HepG2 (cell line): ENCODE measurements around the gene NDFIP2. TPM values are rescaled to one million over a fixed set of nuclear protein-coding genes. Genes with fewer than 3 reads are reported as not detected.

Experiments used
- ATAC-seq: fragments of 200-7000 bp; cut with Tn5 transposase; 3 replicates; pipeline ENCODE4 v1.9.1; 2020; ENCODE audit warnings: mild to moderate bottlenecking, moderate library complexity
- BruUV-seq: library from RNA; stranded (reverse); fragments of 400-500 nt; replicated peaks from 2 replicates; lab custom pipeline; 2021; lab: Mats Ljungman, UMichigan
- CTCF ChIA-PET: fragments of 300-600 bp; formaldehyde crosslinking; extraction: SDS; loops from one replicate; lab custom pipeline; 2021; ENCODE audit warnings: low total read pairs, inconsistent platforms, low intra/inter-chr PET ratio; lab: Yijun Ruan, JAX
- POLR2A ChIA-PET: fragments of 350-600 bp; sonication (Branson Sonifier 250); formaldehyde crosslinking; loops from one replicate; lab custom pipeline; 2020; ENCODE audit warnings: antibody characterized with exemption, inconsistent platforms; lab: Yijun Ruan, JAX
- DNase-seq: peaks from one replicate; pipeline ENCODE4 v3.0.0-alpha.2; 2015; ENCODE audit warnings: low spot score
- FAIRE-seq: peaks from 3 replicates; lab custom pipeline; 2011; peaks lifted over from hg19 to GRCh38; lab: Jason Lieb, UNC
- H2AFZ ChIP-seq: one replicate; pipeline ENCODE4 v1.6.1; 2011; ENCODE audit warnings: low read length, inconsistent platforms
- H3K27ac ChIP-seq: fragments of 300-600 bp; 3 replicates; pipeline ENCODE4 v1.8.0; 2011; ENCODE audit warnings: mixed run types, mild to moderate bottlenecking, mixed read lengths, low read length, inconsistent platforms; ENCODE audit not compliant: insufficient read depth; ENCODE audit errors: extremely low read length
- H3K27me3 ChIP-seq, 2 experiments: fragments of 200-600 bp in 1 of 2; 2 replicates in 1 of 2; 3 replicates in 1 of 2; pipeline versions ENCODE4 v1.6.0 to v1.8.0; 2011; ENCODE audit warnings: low read length in 2 of 2, mild to moderate bottlenecking in 2 of 2, moderate library complexity in 2 of 2, inconsistent platforms in 1 of 2; ENCODE audit not compliant: insufficient read depth in 2 of 2, control insufficient read depth in 1 of 2
- H3K36me3 ChIP-seq, 2 experiments: fragments of 200-600 bp in 1 of 2; replicated peaks in 1 of 2; 2 replicates in 1 of 2; 3 replicates in 1 of 2; pipeline versions ENCODE4 v1.5.1 to v1.8.0; 2011; ENCODE audit warnings: low read length in 2 of 2, inconsistent platforms in 1 of 2; ENCODE audit not compliant: insufficient read depth in 2 of 2, control insufficient read depth in 1 of 2
- H3K4me1 ChIP-seq: 2 replicates; pipeline ENCODE4 v1.5.1; 2012; ENCODE audit warnings: low read length, inconsistent platforms; ENCODE audit not compliant: insufficient read depth
- H3K4me2 ChIP-seq: 2 replicates; pipeline ENCODE4 v1.6.0; 2011; ENCODE audit warnings: low read depth, low read length, inconsistent platforms
- H3K4me3 ChIP-seq, 3 experiments: fragments of 200-600 bp in 1 of 3; sonication (generic), shearing (Covaris generic) in 1 of 3; replicated peaks in 1 of 3; 2 replicates each; pipeline ENCODE4 v1.5.1; 2011 to 2016; ENCODE audit warnings: low read length in 3 of 3, inconsistent platforms in 2 of 3, low read depth in 2 of 3, mild to moderate bottlenecking in 2 of 3, control low read depth in 1 of 3, mixed read lengths in 1 of 3; ENCODE audit not compliant: insufficient read depth in 1 of 3
- H3K79me2 ChIP-seq: one replicate; pipeline ENCODE4 v1.6.1; 2011; ENCODE audit warnings: low read length, inconsistent platforms; ENCODE audit not compliant: insufficient read depth
- H3K9ac ChIP-seq: 2 replicates; pipeline ENCODE4 v1.6.0; 2011; ENCODE audit warnings: mild to moderate bottlenecking, low read depth, low read length, inconsistent platforms; ENCODE audit not compliant: insufficient read depth
- H3K9me3 ChIP-seq: 2 replicates; pipeline ENCODE4 v1.5.1; 2012; ENCODE audit warnings: mild to moderate bottlenecking, low read length
- H4K20me1 ChIP-seq: 2 replicates; pipeline ENCODE4 v1.6.0; 2011; ENCODE audit warnings: inconsistent platforms, mild to moderate bottlenecking, low read length, moderate library complexity; ENCODE audit not compliant: insufficient read depth
- CREB1 ChIP-seq, 2 experiments: fragments of 450-650 bp in 1 of 2; IDR thresholded peaks; 2 replicates each; pipeline ENCODE4 v1.6.1; 2016 to 2017; ENCODE audit warnings: control low read depth in 1 of 2, mild to moderate bottlenecking in 1 of 2, missing compliant biosample characterization in 1 of 2, missing genetic modification characterization in 1 of 2
- HOXA7 ChIP-seq: sonication (generic); formaldehyde crosslinking; IDR thresholded peaks from 2 replicates; pipeline ENCODE4 v1.8.1; 2022; ENCODE audit warnings: mild to moderate bottlenecking, missing genetic modification reagents, moderate library complexity
- MXD3 ChIP-seq: IDR thresholded peaks from 2 replicates; pipeline ENCODE4 v1.6.1; 2016; ENCODE audit warnings: mild to moderate bottlenecking, missing biosample characterization, missing genetic modification reagents
- REST ChIP-seq, 2 experiments: IDR thresholded peaks; 2 replicates each; pipeline ENCODE4 v1.6.1; 2011 to 2012; ENCODE audit warnings: low read length in 2 of 2, borderline replicate concordance in 1 of 2, low read depth in 1 of 2, mild to moderate bottlenecking in 1 of 2, moderate library complexity in 1 of 2
- SAP130 ChIP-seq: IDR thresholded peaks from 2 replicates; pipeline ENCODE4 v1.6.1; 2016; ENCODE audit warnings: low read depth
- TBX2 ChIP-seq: sonication (generic); formaldehyde crosslinking; IDR thresholded peaks from 2 replicates; pipeline ENCODE4 v1.5.0; 2020; ENCODE audit warnings: missing genetic modification reagents, mild to moderate bottlenecking, borderline replicate concordance
- TEAD3 ChIP-seq: optimal IDR thresholded peaks from 2 replicates; pipeline ENCODE3; 2016; ENCODE audit warnings: borderline replicate concordance
- YEATS4 ChIP-seq: sonication (generic); formaldehyde crosslinking; IDR thresholded peaks from 2 replicates; pipeline ENCODE4 v1.4.0; 2020; ENCODE audit warnings: missing genetic modification reagents, borderline replicate concordance
- ZBTB1 ChIP-seq: sonication (generic); formaldehyde crosslinking; IDR thresholded peaks from 2 replicates; pipeline ENCODE4 v1.4.0; 2020; ENCODE audit warnings: missing genetic modification reagents, borderline replicate concordance
- ZBTB38 ChIP-seq: sonication (generic); formaldehyde crosslinking; IDR thresholded peaks from 2 replicates; pipeline ENCODE4 v1.5.1; 2020; ENCODE audit warnings: mild to moderate bottlenecking, missing genetic modification reagents
- ZNF672 ChIP-seq: sonication (generic); formaldehyde crosslinking; IDR thresholded peaks from 2 replicates; pipeline ENCODE4 v1.8.1; 2022; ENCODE audit warnings: missing genetic modification reagents
- WGBS: methylation state at CpG from one replicate; pipeline ENCODE4 v1.1.6; 2017; ENCODE audit warnings: low lambda C conversion rate; 5-methylcytosine and 5-hydroxymethylcytosine counted together
- in situ Hi-C: cut with HindIII; loops from 2 replicates; pipeline ENCODE4 v1.10.0; 2017; ENCODE audit warnings: low pct_unique_long_range_greater_than_20kb; ENCODE audit not compliant: extremely low pct_ligation_motif_present
- intact Hi-C: fragments of 100-400 bp; cut with micrococcal nuclease; formaldehyde crosslinking; loops from one replicate; pipeline ENCODE4 v1.10.0; 2022; ENCODE audit not compliant: unreplicated experiment
- polyA plus RNA-seq, 8 experiments: library from polyadenylated mRNA; depleted of rRNA in 3 of 8; stranded (reverse) in 7 of 8; unstranded in 1 of 8; fragments of >200 nt; fragmentation: Illumina TruSeq in 4 of 8; extraction: Trizol in 4 of 8; gene quantifications; 2 replicates each; pipeline versions ENCODE4 v1.2.1 to v1.2.3, GENCODE V29; 2011 to 2016; ENCODE audit warnings: low read depth in 4 of 8, missing spikeins in 1 of 8, mixed read lengths in 1 of 8; ENCODE audit not compliant: insufficient read depth in 1 of 8
- total RNA-seq, 5 experiments: library from RNA; depleted of rRNA; stranded (reverse); fragments of >200 nt; fragmentation: Illumina TruSeq; extraction: Trizol; gene quantifications; 2 replicates each; pipeline ENCODE4 v1.2.3, GENCODE V29; 2016; ENCODE audit warnings: low read depth in 1 of 5
- TF ChIP-seq, protein P1 (sequence below): sonication (generic); formaldehyde crosslinking; IDR thresholded peaks from 2 replicates; pipeline ENCODE4 v1.5.0; 2020; ENCODE audit warnings: missing genetic modification reagents, mild to moderate bottlenecking, borderline replicate concordance

NDFIP2 gene
- total and polyA plus RNA-seq, 2 of the 13 experiments (the other 11 are each of a cell fraction or from before 2014, with no cell fraction given): 23.2 to 32.0 TPM

- BruUV-seq: no TSS peak
- Histone ChIP-seq H3K9ac (no peak overlapping the region), H3K79me2 (no peaks in the 10 kb centered on the region), H3K27me3 (no peaks in the 10 kb centered on the region), H3K9me3 (no peaks in the 10 kb centered on the region; the same call in 1 of the 2 replicates), H4K20me1 (no peaks in the 10 kb centered on the region), H3K36me3 (no peaks in the 10 kb centered on the region), H3K4me3 (no peak overlapping the region), H3K27ac (no peak overlapping the region), H3K4me1 (no peaks in the 10 kb centered on the region), H3K4me2 (no peak overlapping the region), H2AFZ (no peak overlapping the region)
- FAIRE-seq (no peak), DNase-seq (no peak), ATAC-seq (no peak)
- TF ChIP-seq CREB1 (IDR thresholded peaks at IDR 0.05) (no peak), CREB1 (CRISPR knock-in tag; IDR thresholded peaks at IDR 0.05) (no peak), TBX2 (CRISPR knock-in tag) (no peak), TEAD3 (no peak)
- POLR2A ChIA-PET: no interaction called here
- in situ Hi-C loops: no loop called here
- CTCF ChIA-PET: no interaction called here
- WGBS: 0% methylated on average over 1 of the region's 1 CpG
- intact Hi-C loops: no loop called here
Measured at GRCh38 chr13:79585033-79585432, 104.1 kb downstream of the NDFIP2 start.

DNA sequence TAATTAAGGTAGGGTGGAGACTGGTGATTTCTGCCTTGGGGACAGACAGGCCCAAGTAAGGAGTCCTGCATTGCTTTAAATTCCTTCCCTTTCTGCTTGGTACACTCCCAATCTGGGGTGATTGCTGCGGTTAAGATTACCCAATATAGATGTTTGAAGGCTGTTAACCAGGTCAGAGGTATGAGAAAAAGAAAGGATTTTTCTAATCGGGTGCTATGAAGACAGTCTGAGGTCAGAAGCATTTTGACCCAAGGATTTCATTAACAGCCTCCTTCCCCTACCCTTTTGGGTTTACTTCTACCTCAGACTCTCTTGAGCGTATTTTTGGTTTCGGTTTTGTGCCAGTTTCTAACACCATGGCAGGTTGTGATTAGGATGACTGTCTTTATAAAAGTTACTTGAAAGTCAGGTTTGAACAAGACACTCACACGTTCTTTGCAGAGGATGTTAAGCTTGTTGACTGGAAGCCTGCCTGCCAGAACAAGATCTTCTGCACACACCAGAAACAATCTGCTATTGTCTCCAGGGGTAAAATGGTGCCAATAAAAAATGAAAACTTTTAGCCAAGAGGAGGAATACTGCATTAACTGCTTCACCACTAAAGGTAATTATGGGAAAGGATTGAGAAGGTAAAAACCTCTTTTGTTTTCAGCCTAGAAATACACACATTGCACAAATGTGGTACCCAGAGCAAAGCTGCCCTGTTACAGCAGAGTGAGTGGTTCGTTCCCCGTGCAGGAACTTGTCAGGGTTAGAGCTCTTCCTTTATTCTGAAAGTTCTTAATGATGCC is 108.8 kb downstream of the NDFIP2 start:
- no peaks in the 10 kb centered on the region for H3K27me3 ChIP-seq
- H3K4me3 ChIP-seq: no peak overlapping the region
- no peak for DNase-seq
- intact Hi-C loops (no loop called here), in situ Hi-C loops (no loop called here)
- no peaks in the 10 kb centered on the region for H3K4me1 ChIP-seq
- BruUV-seq: no TSS peak
- no peaks in the 10 kb centered on the region for H3K36me3 ChIP-seq
- 26% methylated on average over 7 of the region's 7 CpGs for WGBS
- no peak overlapping the region for H3K27ac ChIP-seq
- no peak for FAIRE-seq
- no peaks in the 10 kb centered on the region for H3K79me2 ChIP-seq
- ChIA-PET CTCF (no interaction called here), POLR2A (no interaction called here)
- no peak for ATAC-seq
- no peaks in the 10 kb centered on the region for H3K9me3 ChIP-seq
- no peak overlapping the region for H2AFZ ChIP-seq
- 0 out of 2 replicates have a peak overlapping the region, but pooled peaks have one; percentile 1 for H3K4me2 ChIP-seq
- no peaks in the 10 kb centered on the region for H4K20me1 ChIP-seq
- H3K9ac ChIP-seq: no peak overlapping the region
- TF ChIP-seq ZBTB1 (CRISPR knock-in tag): no peak
- TF ChIP-seq MXD3 (CRISPR knock-in tag): no peak
- no peak for TF ChIP-seq REST (IDR thresholded peaks at IDR 0.05; ENCODE audit: borderline replicate concordance in 1 of 2, low read depth in 1 of 2, low read length in 2 of 2)
- TF ChIP-seq YEATS4 (CRISPR knock-in tag): no peak
- no peak for TF ChIP-seq ZNF672 (CRISPR knock-in tag)
- no peak for TF ChIP-seq HOXA7 (CRISPR knock-in tag)
- no peak for TF ChIP-seq ZBTB38 (CRISPR knock-in tag)
- TF ChIP-seq, protein P1, sequence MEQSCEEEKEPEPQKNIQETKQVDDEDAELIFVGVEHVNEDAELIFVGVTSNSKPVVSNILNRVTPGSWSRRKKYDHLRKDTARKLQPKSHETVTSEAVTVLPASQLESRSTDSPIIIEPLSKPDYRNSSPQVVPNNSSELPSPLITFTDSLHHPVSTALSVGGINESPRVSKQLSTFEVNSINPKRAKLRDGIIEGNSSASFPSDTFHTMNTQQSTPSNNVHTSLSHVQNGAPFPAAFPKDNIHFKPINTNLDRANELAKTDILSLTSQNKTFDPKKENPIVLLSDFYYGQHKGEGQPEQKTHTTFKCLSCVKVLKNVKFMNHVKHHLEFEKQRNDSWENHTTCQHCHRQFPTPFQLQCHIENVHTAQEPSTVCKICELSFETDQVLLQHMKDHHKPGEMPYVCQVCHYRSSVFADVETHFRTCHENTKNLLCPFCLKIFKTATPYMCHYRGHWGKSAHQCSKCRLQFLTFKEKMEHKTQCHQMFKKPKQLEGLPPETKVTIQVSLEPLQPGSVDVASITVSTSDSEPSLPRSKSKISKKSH: no peak
- TF ChIP-seq SAP130 (CRISPR knock-in tag): no peak
